ENCODE data around the gene KIF24. TPM values are rescaled to one million over a fixed set of nuclear protein-coding genes. Genes with fewer than 3 reads are reported as not detected.

Gene KIF24
- total RNA-seq, 2 experiments from 2014 or later, result 13.9 to 19.4 TPM

- H3K9me2 ChIP-seq (ENCODE audit: insufficient read depth, low read length), result no peaks in the 10 kb centered on the region
- intact Hi-C loops (cut with micrococcal nuclease; ENCODE audit: unreplicated experiment), result no loop called here
- no peak overlapping the region for H3K27ac ChIP-seq (ENCODE audit: low read depth, low read length, poor library complexity, severe bottlenecking)
- H3K4me2 ChIP-seq (ENCODE audit: low read length), result no peak overlapping the region
- H3K4me1 ChIP-seq (ENCODE audit: insufficient read depth, low read length, poor library complexity, severe bottlenecking), result peaks cover 16% of the 10 kb centered on the region
- TF ChIP-seq EZH2phosphoT487 (IDR thresholded peaks at IDR 0.05; ENCODE audit: borderline replicate concordance, low read depth, low read length), result no peak
- no peak for TF ChIP-seq CTCF (conservative IDR thresholded peaks at IDR 0.05; ENCODE audit: low read length)
- no peak overlapping the region for H3K4me3 ChIP-seq (ENCODE audit: low read depth, low read length, poor library complexity, severe bottlenecking)
- POLR2A ChIA-PET, result no interaction called here
- no peaks in the 10 kb centered on the region for H3K9me3 ChIP-seq (ENCODE audit: low read length)
- no TSS peak for BruUV-seq (replicated peaks)
- no peaks in the 10 kb centered on the region for H4K20me1 ChIP-seq (ENCODE audit: insufficient read depth, low read length)
- no peaks in the 10 kb centered on the region for H3K79me2 ChIP-seq (ENCODE audit: insufficient read depth, low read depth, low read length)
- DNase-seq (ENCODE audit: low spot score), result no peak
- no peaks in the 10 kb centered on the region; the same call in 1 of the 2 replicates for H3K36me3 ChIP-seq (ENCODE audit: insufficient read depth, low read length)
- no peak overlapping the region for H2AFZ ChIP-seq (ENCODE audit: low read length)
- CTCF ChIA-PET (ENCODE audit: unreplicated experiment), result no interaction called here
Observed at GRCh38 chr9:34371886-34372466, 42.9 kb upstream of the KIF24 start.

- Histone ChIP-seq H3K36me3 (ENCODE audit: insufficient read depth, low read length) (no peaks in the 10 kb centered on the region; the same call in 1 of the 2 replicates), H3K9me3 (ENCODE audit: low read length) (no peaks in the 10 kb centered on the region), H3K4me3 (ENCODE audit: low read depth, low read length, poor library complexity, severe bottlenecking) (no peak overlapping the region), H2AFZ (ENCODE audit: low read length) (no peak overlapping the region), H3K4me1 (ENCODE audit: insufficient read depth, low read length, poor library complexity, severe bottlenecking) (peaks cover 15% of the 10 kb centered on the region), H3K79me2 (ENCODE audit: insufficient read depth, low read depth, low read length) (no peaks in the 10 kb centered on the region), H3K9me2 (ENCODE audit: insufficient read depth, low read length) (no peaks in the 10 kb centered on the region), H3K4me2 (ENCODE audit: low read length) (no peak overlapping the region), H3K27ac (ENCODE audit: low read depth, low read length, poor library complexity, severe bottlenecking) (no peak overlapping the region), H4K20me1 (ENCODE audit: insufficient read depth, low read length) (no peaks in the 10 kb centered on the region)
- TF ChIP-seq CTCF (conservative IDR thresholded peaks at IDR 0.05; ENCODE audit: low read length) (no peak), EZH2phosphoT487 (IDR thresholded peaks at IDR 0.05; ENCODE audit: borderline replicate concordance, low read depth, low read length) (no peak)
- intact Hi-C loops (cut with micrococcal nuclease; ENCODE audit: unreplicated experiment), result no loop called here
- CTCF ChIA-PET (ENCODE audit: unreplicated experiment), result no interaction called here
- no TSS peak for BruUV-seq (replicated peaks)
- POLR2A ChIA-PET, result no interaction called here
- DNase-seq (ENCODE audit: low spot score), result no peak
Observed at GRCh38 chr9:34370970-34371880, 42.2 kb upstream of the KIF24 start.

All from OCI-LY7 (cell line).